PC-9 (cell line): ENCODE data around the gene ADGRV1. TPM values are rescaled to one million over a fixed set of nuclear protein-coding genes. Genes with fewer than 3 reads are reported as not detected.

Experiments used
- BruUV-seq: library from RNA; stranded (reverse); fragments of 400-500 nt; replicated peaks from 2 replicates; lab custom pipeline; 2021; lab: Mats Ljungman, UMichigan
- CTCF ChIA-PET: fragments of 300-600 bp; sonication (Branson Sonifier 250); formaldehyde crosslinking; loops from one replicate; lab custom pipeline; 2022; ENCODE audit warnings: antibody characterized with exemption; lab: Charles Lee
- POLR2A ChIA-PET: fragments of 300-600 bp; sonication (Branson Sonifier 250); formaldehyde crosslinking; loops from one replicate; lab custom pipeline; 2022; ENCODE audit warnings: antibody characterized with exemption; ENCODE audit not compliant: unreplicated experiment; lab: Charles Lee
- DNase-seq, 2 experiments: peaks; one replicate each; pipeline versions ENCODE4 v3.0.0 to v3.0.0-alpha.2; 2015 to 2022; ENCODE audit warnings: mixed read lengths in 1 of 2
- H2AFZ ChIP-seq: fragments of 200-600 bp; sonication (generic); 2 replicates; pipeline ENCODE4 v1.8.1; 2017; ENCODE audit warnings: antibody characterized with exemption
- H3F3A ChIP-seq: fragments of 200-600 bp; sonication (generic); 2 replicates; pipeline ENCODE4 v1.8.1; 2017; ENCODE audit warnings: antibody characterized with exemption, mild to moderate bottlenecking, low read depth; ENCODE audit not compliant: insufficient read depth
- H3K27ac ChIP-seq: fragments of 200-600 bp; sonication (generic); 2 replicates; pipeline ENCODE4 v1.6.1; 2016; ENCODE audit warnings: mixed run types
- H3K27me3 ChIP-seq: fragments of 200-600 bp; sonication (generic); 2 replicates; pipeline ENCODE4 v1.6.1; 2016; ENCODE audit warnings: low read depth, mixed run types; ENCODE audit not compliant: insufficient read depth
- H3K36me3 ChIP-seq: fragments of 200-600 bp; sonication (generic); 2 replicates; pipeline ENCODE4 v1.6.1; 2016; ENCODE audit warnings: low read depth, mixed run types
- H3K4me1 ChIP-seq: fragments of 200-600 bp; sonication (generic); replicated peaks from 2 replicates; pipeline ENCODE4 v1.6.1; 2016; ENCODE audit warnings: mixed run types; ENCODE audit not compliant: insufficient read depth
- H3K4me2 ChIP-seq: fragments of 200-600 bp; sonication (generic); 2 replicates; pipeline ENCODE4 v1.6.1; 2017; ENCODE audit warnings: mixed run types
- H3K4me3 ChIP-seq: fragments of 200-600 bp; sonication (generic); 2 replicates; pipeline ENCODE4 v1.6.1; 2016; ENCODE audit warnings: mixed run types
- H3K79me2 ChIP-seq: fragments of 200-600 bp; sonication (generic); 2 replicates; pipeline ENCODE4 v1.6.1; 2017; ENCODE audit warnings: low read depth, mixed run types
- H3K9me2 ChIP-seq: fragments of 200-600 bp; sonication (generic); 2 replicates; pipeline ENCODE4 v1.8.1; 2017; ENCODE audit warnings: mild to moderate bottlenecking; ENCODE audit not compliant: insufficient read depth
- H3K9me3 ChIP-seq: fragments of 200-600 bp; sonication (generic); 2 replicates; pipeline ENCODE4 v1.8.1; 2016; ENCODE audit warnings: low read depth; ENCODE audit not compliant: insufficient read depth
- H4K20me1 ChIP-seq: fragments of 200-600 bp; sonication (generic); 2 replicates; pipeline ENCODE4 v1.8.1; 2017; ENCODE audit not compliant: insufficient read depth
- EZH2 ChIP-seq: fragments of 200-600 bp; sonication (generic); IDR thresholded peaks from 2 replicates; pipeline ENCODE4 v1.8.0; 2017; ENCODE audit warnings: antibody characterized with exemption, low read depth
- intact Hi-C: fragments of 100-400 bp; cut with micrococcal nuclease; formaldehyde crosslinking; loops from one replicate; pipeline ENCODE4 v1.10.0; 2022; ENCODE audit not compliant: unreplicated experiment
- total RNA-seq: library from RNA; stranded (reverse); gene quantifications from 2 replicates; pipeline ENCODE4 v1.2.3, GENCODE V29; 2021
- TF ChIP-seq, protein P1 (sequence below): fragments of 200-600 bp; sonication (generic); conservative IDR thresholded peaks from 2 replicates; pipeline ENCODE4 v1.6.1; 2017; ENCODE audit warnings: mixed run types, antibody characterized with exemption, mild to moderate bottlenecking, moderate library complexity

Gene ADGRV1
- total RNA-seq, 1 experiment from 2014 or later, result 1.0 TPM

- ChIA-PET POLR2A (no interaction called here), CTCF (no interaction called here)
- no peak overlapping the region for H3K4me2 ChIP-seq
- no peaks in the 10 kb centered on the region for H3K36me3 ChIP-seq
- peaks cover 5% of the 10 kb centered on the region; the same call in 1 of the 2 replicates for H3F3A ChIP-seq
- H3K9me2 ChIP-seq, result 0 out of 2 replicates have a peak, but pooled peaks cover 5% of the 10 kb centered on the region
- TF ChIP-seq, protein P1, sequence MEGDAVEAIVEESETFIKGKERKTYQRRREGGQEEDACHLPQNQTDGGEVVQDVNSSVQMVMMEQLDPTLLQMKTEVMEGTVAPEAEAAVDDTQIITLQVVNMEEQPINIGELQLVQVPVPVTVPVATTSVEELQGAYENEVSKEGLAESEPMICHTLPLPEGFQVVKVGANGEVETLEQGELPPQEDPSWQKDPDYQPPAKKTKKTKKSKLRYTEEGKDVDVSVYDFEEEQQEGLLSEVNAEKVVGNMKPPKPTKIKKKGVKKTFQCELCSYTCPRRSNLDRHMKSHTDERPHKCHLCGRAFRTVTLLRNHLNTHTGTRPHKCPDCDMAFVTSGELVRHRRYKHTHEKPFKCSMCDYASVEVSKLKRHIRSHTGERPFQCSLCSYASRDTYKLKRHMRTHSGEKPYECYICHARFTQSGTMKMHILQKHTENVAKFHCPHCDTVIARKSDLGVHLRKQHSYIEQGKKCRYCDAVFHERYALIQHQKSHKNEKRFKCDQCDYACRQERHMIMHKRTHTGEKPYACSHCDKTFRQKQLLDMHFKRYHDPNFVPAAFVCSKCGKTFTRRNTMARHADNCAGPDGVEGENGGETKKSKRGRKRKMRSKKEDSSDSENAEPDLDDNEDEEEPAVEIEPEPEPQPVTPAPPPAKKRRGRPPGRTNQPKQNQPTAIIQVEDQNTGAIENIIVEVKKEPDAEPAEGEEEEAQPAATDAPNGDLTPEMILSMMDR, result no peak
- TF ChIP-seq EZH2, result no peak
- intact Hi-C loops, result no loop called here
- no peaks in the 10 kb centered on the region for H3K4me1 ChIP-seq
- H3K9me3 ChIP-seq, result no peaks in the 10 kb centered on the region
- no peaks in the 10 kb centered on the region for H3K79me2 ChIP-seq
- no peaks in the 10 kb centered on the region for H3K27me3 ChIP-seq
- no peak for DNase-seq
- H3K4me3 ChIP-seq, result no peak overlapping the region
- no peak overlapping the region for H2AFZ ChIP-seq
- no peak overlapping the region for H3K27ac ChIP-seq
- no peaks in the 10 kb centered on the region for H4K20me1 ChIP-seq
- no TSS peak for BruUV-seq
Measured at GRCh38 chr5:91174396-91174795, 615.8 kb downstream of the ADGRV1 start.

GRCh38 chr5:91175708-91176107, 617.1 kb downstream of the ADGRV1 start:
- TF ChIP-seq, protein P1, result no peak
- TF ChIP-seq EZH2, result no peak
- Histone ChIP-seq H3K36me3 (no peaks in the 10 kb centered on the region), H3K79me2 (no peaks in the 10 kb centered on the region), H3K9me3 (no peaks in the 10 kb centered on the region), H4K20me1 (no peaks in the 10 kb centered on the region), H3K9me2 (0 out of 2 replicates have a peak, but pooled peaks cover 5% of the 10 kb centered on the region), H3K27me3 (no peaks in the 10 kb centered on the region), H2AFZ (no peak overlapping the region), H3K4me2 (no peak overlapping the region), H3K4me3 (no peak overlapping the region), H3F3A (no peaks in the 10 kb centered on the region), H3K27ac (no peak overlapping the region), H3K4me1 (no peaks in the 10 kb centered on the region)
- CTCF ChIA-PET, result no interaction called here
- no peak for DNase-seq
- POLR2A ChIA-PET, result no interaction called here
- no TSS peak for BruUV-seq
- intact Hi-C loops, result no loop called here

DNA sequence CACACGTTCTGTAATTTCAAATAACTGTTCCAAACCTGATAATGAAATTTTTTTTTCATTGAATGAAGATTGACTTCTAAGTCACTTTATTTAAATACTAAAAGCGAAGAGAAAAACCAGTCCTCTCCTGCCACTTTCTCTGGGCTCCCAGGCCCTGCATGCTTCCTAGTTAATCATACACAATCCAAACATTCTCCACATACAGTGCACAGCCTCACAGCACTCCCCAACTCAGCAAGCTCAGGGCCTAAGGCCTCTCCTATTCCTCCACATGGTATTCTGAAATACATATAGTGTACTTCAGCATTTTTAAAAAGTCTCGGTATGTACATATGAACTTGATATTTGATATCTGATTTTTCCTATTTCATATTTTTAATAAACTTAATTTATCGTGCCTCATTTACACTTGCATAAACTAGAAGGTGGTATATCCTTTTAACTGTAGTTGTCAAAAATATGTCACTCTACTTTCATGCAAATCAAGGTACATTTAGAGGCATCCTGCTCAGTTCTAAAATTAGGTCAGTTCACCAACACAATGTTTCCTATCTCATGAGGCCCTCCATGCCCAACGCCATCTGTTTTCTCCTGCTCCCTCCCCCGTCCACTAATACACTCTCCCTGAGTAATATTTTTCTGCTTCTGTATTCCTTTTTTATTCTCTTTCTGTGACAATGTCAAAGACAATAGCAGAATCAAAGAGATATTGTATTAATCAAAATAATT, 617.9 kb downstream of the ADGRV1 start:
- Histone ChIP-seq H4K20me1 (no peaks in the 10 kb centered on the region), H3K9me3 (no peaks in the 10 kb centered on the region), H2AFZ (no peak overlapping the region), H3K9me2 (0 out of 2 replicates have a peak, but pooled peaks cover 5% of the 10 kb centered on the region), H3K4me1 (no peaks in the 10 kb centered on the region), H3F3A (no peaks in the 10 kb centered on the region), H3K27me3 (no peaks in the 10 kb centered on the region), H3K36me3 (no peaks in the 10 kb centered on the region), H3K4me3 (no peak overlapping the region), H3K79me2 (no peaks in the 10 kb centered on the region), H3K4me2 (no peak overlapping the region), H3K27ac (no peak overlapping the region)
- CTCF ChIA-PET, result no interaction called here
- POLR2A ChIA-PET, result no interaction called here
- no TSS peak for BruUV-seq
- TF ChIP-seq EZH2, result no peak
- TF ChIP-seq, protein P1, result no peak
- no peak for DNase-seq
- intact Hi-C loops, result no loop called here
